ENCODE data around the gene AKAP1.

Gene AKAP1

DNA sequence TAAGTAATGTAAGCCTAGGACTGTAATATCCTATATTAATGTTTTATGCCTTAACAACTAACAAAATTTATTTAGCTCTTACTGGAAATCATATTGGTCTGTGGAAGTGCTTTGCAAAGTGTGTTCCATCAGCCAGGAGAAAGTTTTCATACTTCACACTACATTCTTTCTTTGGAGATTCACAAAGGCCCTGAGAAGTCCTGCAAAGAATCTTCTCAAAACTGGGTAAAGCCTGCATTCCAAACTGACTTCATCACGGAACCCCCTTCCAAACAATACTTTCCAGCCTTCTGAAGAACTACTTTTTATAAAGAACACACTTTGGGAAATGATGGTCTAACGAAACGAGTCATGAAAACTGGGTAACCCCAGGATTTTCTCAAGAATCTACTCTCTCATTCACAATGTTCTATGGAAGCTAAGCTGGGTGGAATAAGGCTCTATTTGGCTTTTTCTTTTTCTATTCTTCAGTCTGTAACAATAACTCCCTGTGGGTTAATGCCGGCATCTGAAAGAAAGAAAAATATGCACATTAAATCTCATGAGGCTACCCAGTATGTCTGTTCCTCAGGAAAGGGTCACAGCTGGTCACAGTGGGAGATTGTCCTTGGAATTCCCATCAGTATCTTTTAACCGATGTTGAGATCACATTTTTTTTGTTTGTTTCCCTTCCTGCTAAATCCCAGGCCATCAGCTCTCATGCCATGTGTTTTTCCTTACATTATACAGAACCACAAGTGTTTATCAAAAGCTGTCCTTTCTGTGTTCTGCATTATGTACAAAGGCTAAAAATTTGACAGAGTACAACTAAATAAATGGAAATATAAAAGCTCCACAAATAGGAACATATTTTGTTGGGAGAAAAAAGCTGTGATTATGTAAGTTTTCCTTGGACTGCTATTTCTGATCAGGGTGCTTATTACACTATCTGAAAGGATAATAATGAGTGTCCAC, 12.8 kb upstream of the AKAP1 start:
- no peak for DNase-seq (ENCODE audit: low read depth, low spot score)
- H3K4me3 ChIP-seq (ENCODE audit: low read length) = no peak overlapping the region

DNA sequence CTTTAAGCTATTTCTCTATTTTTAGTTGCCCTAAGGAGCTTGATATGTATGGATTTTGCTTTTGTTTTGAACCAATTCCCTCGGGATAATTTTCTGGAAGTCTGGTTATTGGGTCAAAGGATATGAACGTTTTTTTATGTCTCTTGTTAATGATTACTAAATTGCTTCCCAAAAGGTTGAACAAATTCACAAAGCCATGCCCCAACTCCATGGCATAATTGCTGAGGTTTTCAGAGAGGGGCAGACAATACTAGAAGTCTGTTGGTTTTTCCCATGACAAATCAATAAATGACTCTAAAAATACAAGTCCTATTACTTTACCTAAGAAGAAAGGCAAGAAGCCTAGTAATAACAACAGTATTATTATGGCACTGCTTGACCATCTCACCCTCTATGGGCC, 11.4 kb upstream of the AKAP1 start:
- DNase-seq (ENCODE audit: low read depth, low spot score) = no peak
- H3K4me3 ChIP-seq (ENCODE audit: low read length) = no peak overlapping the region

DNA sequence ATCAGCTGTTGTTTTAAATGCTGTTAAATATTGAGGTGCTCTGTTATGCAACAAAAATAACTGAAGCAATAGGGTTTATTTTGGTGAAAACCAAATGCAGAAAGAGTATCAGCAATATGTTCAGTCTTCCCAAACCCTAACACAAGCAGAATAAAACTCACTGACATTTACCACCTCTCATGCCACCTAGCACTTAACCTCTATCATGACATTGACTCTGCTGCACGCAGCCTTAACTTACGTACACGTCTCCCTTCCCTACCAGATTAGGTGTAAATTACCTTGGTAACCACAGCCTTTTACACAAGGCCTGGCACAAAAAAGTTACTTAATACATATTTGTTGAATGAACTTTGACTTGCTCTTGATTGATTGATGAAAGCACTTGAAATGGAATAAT, 9.9 kb upstream of the AKAP1 start:
- no peak for DNase-seq (ENCODE audit: low read depth, low spot score)
- H3K4me3 ChIP-seq (ENCODE audit: low read length) = no peak overlapping the region

DNA sequence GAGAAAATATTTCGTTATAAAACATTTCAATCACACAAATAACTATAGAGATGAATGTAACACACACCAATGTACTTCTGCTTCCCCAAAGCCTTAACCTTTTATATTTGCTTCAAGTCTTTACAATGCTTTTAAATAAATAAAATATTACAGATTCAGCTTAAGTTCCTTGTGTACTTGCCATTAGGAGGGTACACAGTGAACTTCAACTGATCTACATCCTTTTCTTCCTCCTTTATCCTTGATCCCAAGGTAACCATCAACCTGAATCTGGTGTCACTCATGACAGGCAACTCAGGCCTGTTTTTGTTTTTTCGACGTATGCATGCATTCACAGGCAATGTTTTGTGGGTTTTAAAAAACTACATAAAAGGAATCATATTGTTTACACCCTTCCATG, 9.3 kb upstream of the AKAP1 start:
- H3K4me3 ChIP-seq (ENCODE audit: low read length) = no peak overlapping the region
- no peak for DNase-seq (ENCODE audit: low read depth, low spot score)

DNA sequence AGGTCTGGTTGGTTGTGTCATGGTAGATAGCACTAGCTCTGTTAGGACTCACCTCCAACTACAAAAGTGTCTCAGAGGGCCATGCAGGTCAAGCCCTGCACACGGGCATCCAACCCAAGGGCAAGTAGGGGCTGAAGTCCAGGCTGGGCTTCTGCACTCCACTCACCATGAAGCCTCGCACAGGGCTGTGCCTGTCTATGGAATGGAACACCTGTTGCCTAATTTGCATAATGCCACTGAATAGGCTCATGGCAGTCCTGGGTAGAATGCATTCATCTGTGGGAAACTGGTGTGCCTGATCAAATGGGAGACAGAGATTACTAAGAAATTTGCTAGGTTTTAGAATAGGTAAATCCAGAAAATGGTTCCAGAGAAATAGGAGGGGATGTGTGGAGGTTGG, 8.0 kb upstream of the AKAP1 start:
- DNase-seq (ENCODE audit: low read depth, low spot score) = no peak
- H3K4me3 ChIP-seq (ENCODE audit: low read length) = no peak overlapping the region

DNA sequence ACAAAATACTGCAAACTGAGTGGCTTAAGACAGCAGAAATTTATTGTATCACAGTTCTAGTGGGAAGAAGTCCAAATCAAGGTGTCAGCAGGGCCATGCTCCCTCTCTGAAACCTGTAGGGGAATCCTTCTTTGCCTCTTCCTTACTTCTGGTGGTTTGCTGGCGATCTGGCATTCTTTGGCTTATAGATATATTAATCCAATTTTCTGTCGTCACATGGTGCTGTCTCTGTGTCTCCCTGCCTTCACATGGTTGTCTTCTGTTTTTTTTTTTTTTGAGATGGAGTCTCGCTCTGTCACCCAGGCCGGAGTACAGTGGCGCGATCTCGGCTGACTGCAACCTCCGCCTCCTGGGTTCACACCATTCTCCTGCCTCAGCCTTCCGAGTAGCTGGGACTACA, 6.8 kb upstream of the AKAP1 start:
- DNase-seq (ENCODE audit: low read depth, low spot score) = no peak
- H3K4me3 ChIP-seq (ENCODE audit: low read length) = no peak overlapping the region

DNA sequence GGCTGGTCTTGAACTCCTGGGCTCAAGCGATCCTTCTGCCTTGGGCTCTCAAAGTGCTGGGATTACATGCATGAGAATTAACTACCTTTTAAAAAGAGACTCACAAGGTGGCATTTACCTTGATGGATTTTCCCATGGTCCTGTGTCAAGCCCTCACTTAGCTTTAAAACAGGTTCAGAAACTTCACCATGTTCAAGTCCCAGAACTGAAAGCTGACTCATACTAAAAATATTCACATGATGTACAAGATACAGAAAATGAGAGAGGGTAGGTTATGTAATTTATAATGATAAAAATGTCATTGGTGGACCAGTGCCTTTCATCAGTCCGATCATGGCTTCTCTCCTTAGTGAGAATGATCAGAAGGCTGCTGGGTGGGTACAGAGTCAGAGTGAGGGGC, 4.3 kb upstream of the AKAP1 start:
- no peak for DNase-seq (ENCODE audit: low read depth, low spot score)
- no peak overlapping the region for H3K4me3 ChIP-seq (ENCODE audit: low read length)

DNA sequence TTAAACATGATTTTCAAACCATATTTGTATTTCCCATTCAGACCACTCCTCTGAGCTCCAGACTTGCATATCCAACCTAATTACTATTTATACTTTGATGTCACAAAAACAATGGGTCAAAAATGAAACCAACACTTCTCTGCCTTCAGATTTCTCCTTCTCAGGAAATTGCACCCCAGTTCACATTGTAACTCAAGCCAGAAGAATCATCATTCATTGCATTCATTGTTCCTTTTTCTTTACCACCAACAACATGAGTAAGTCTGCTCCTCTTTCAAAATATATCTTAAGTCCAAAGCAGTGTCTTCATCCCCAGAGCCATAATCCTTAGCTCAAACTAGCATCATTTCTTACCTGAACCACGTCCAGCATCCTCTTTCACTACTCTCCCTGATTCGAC, 2.6 kb upstream of the AKAP1 start:
- no peak overlapping the region for H3K4me3 ChIP-seq (ENCODE audit: low read length)
- no peak for DNase-seq (ENCODE audit: low read depth, low spot score)

DNA sequence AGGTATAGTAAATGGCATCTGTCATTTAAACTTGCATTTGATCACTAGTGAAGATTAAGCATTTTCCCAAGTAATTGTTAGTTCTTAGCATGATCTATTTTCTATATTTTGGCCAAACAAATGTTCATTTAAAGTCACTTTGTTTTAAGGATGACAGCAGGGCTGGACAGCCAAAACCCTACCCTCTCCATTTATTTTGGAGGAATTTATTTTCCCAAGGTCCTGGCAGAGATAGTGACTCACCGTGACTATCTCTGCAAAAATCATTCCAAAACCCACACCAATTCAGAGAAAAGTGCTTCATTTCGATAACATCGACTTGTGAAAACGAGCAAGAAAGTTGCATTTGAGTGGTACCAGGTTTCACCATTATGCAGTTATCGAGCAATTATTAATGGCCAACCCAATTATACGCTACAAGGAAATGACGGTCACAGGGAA, 665 bp upstream of the AKAP1 start:
- no peak for DNase-seq (ENCODE audit: low read depth, low spot score)

DNA sequence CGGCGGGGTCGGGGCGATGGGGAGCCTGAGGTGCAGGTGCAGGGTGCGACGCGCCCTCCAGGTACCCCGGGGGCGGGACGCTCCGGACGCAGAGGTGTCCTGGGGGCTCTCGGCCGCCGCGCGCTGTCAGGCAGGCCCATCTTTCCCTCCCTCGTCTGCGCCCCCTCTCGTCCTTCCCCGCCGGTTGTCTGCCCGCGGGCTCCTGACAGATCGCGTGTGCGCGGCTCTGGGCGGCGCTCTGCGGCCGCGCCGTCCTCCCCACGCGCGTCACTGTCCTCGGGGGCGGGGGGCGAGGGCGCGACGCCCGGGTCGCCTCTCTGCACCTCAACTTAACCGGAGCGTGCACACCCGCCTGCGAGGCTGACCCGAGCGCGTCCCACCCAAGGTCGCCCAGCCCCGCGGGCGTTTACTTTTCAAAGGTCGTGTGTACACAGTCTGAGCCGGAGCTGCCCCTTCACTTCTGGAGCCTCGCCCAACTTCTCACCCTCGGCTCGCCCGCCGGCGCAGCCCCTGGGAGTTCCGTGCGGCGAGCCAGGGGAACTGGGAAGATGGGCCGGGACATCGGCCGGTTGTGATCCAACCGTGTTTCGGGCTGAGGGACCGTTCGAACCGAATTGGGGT, 512 bp downstream of the AKAP1 start:
- H3K4me3 ChIP-seq (ENCODE audit: low read length) = peak overlapping the region; percentile 83
- peak; percentile 28 for DNase-seq (ENCODE audit: low read depth, low spot score)

More for the DNA sequence above, 665 bp upstream of the AKAP1 start:
- H3K4me3 ChIP-seq (ENCODE audit: low read length) = peak overlapping the region; percentile 96

DNA sequence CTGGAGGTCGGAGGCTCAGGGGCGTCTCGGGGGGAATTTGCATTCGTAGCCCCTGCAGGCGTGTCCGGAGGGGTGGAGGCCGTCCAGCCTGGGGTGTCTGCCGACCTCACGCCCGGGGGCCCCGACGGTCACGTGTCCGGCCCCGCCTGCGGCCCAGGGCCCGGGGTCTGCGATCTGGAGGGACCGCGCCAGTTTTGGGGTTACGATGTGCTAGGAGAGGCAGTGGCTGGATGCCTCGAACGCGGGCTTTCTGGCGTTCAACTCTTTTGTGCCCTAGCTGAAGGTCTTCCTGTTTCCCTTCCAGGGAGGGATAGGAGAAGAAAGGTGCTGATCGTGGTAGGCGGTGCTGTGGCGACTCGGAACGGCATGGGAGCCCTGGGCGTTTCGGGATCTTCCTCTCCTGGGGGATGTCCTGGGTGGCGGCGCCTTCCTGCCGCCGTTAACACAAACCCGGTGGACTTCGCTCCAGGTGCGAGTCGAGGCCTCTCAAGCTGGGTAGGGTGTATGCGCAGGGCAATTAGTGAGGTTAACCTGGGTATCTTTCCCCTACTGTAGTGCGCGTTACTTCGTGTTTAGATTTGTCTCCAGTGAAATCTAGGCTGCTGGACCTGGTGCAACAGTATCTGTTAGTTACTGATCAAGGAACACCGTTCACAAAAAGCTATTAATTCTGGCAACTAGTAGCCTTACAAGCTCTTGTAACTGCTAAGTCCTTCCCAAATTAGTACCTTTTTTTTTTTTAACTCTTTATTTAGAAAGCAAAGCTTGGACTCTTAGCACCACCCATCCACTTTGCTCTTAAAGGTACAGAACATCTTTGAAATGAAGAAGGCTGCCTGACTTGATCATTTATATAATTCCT, 1.3 kb downstream of the AKAP1 start:
- peak overlapping the region; percentile 83 for H3K4me3 ChIP-seq (ENCODE audit: low read length)
- DNase-seq (ENCODE audit: low read depth, low spot score) = peak; percentile 20

DNA sequence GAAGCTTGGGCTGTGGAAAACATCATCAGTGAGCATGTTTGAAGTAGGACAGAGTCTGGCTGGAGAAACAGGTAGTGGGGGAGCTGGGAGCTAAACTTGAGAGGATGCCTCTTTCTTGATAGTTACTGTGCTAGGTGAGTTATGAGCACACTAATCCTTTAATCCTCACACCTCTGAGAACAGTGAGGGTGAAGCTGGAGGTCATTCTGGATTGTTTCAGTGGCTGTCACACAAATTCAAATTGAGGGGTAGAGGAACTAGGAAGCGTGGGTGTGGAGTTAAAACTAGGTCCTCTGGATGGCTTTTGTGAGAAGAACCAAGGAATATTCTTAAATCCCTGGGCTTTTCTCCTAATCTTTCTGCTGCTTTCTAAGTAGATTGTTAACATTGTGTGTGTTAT, 3.3 kb downstream of the AKAP1 start:
- no peak for DNase-seq (ENCODE audit: low read depth, low spot score)
- H3K4me3 ChIP-seq (ENCODE audit: low read length) = no peak overlapping the region

DNA sequence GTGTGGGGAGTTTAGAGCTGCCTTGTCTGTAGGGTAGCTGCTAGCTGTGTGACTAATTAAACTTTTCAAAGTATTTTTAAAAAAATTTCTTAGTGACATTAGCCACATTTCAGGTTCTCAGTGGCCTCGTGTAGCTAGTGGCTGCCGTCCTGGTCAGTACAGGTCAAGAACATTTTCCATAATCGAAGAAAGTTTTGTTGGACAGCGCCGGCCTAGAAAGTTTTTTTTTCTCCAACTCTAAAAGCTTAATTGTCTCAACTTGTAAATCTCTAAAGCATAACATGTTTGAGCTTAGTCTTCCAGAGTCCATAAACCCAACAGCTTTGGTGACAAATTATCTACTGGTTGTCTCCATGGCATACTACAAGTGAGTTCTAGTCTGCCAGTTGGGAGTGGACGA, 4.3 kb downstream of the AKAP1 start:
- DNase-seq (ENCODE audit: low read depth, low spot score) = no peak
- no peak overlapping the region for H3K4me3 ChIP-seq (ENCODE audit: low read length)

DNA sequence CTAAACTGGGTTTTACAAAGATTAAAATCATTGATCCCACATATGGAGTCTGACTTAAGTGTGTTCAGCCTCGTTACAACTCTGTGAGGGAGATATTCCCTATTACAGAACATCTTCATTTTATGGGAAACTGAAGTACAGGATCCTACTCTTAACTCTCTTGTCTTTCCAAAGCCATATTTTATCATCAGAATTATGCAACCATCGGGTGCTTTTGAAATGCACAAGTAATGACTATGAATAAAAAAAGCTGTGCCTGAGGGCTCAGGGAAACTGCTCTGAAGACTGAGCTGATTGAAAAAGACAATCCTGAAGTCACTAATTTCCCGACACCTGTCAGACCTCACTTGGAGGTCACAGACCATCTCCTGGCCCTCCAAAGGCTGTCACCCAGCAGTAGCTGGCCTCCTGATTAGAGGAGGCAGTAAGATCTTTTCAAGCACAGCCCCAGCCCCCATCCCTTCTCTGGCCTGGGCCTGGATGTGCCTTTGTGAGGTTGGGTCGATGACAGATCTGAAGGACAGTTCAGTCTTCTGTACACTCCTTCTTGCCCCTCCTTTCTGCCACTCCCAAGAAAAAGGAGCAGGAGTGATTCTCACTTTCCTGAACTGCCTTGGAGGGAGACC, 5.6 kb downstream of the AKAP1 start:
- H3K4me3 ChIP-seq (ENCODE audit: low read length) = no peak overlapping the region
- no peak for DNase-seq (ENCODE audit: low read depth, low spot score)

DNA sequence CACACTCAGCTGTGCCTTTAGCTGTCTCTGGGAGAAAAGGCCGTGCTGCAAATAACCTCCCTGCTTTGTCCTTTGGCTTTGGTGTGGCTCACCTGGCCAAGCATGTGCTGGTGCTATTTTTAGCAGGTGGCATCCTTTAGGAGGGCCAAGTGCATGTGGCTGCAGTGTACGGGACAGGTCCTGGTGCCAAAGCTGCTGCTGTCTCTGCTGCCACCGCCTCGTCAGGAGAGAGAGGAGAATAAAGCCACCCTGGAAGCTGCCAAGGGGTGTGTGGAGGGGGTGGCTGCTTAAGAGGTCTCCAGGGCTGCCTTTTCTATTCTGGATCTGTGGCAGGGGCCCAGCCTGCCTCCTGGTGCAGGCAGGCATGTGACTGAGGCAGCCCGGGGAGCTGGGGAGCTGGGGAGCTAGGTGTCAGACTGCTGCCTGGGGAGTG, 6.2 kb downstream of the AKAP1 start:
- H3K4me3 ChIP-seq (ENCODE audit: low read length) = no peak overlapping the region
- no peak for DNase-seq (ENCODE audit: low read depth, low spot score)

DNA sequence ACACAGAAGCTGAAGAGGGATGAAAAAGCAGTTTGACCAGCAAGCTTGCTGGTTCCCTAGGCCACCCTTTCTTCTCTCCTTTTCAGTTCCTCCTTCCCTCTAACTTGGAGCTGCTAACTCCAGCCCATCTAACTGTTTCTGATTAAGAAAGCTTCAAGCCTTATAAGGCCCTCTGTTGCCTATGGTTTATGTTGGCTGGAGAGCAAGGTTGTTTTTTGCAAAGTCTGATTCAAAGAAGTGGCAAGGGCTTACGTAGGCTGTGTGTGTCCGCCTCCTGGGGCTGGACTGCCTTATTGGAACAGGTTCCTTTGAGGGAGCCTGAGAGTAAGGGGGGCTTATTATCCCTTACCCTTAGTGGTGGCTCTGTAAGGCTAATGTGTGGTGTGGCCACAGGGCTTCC, 7.1 kb downstream of the AKAP1 start:
- H3K4me3 ChIP-seq (ENCODE audit: low read length) = no peak overlapping the region
- no peak for DNase-seq (ENCODE audit: low read depth, low spot score)

DNA sequence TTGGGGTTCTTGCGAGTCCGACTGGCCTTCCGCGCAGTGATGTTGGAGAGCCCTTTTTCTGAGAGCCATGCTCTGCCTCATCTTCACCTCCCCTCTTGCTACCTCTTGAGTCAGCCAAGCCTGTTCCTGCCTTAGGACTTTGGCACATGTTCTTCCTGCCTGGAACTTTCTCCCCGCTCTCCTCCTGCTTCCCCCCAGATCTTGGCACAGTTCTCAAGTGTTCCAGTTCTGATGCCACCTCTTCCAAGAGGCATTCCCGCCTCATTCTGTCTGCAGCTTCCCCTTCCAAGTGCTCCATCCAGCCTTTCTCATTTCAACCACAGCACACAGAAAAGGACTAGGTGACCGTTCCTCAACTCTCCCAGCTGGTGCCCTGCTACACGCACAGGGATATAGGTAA, 7.7 kb downstream of the AKAP1 start:
- no peak for DNase-seq (ENCODE audit: low read depth, low spot score)
- no peak overlapping the region for H3K4me3 ChIP-seq (ENCODE audit: low read length)

DNA sequence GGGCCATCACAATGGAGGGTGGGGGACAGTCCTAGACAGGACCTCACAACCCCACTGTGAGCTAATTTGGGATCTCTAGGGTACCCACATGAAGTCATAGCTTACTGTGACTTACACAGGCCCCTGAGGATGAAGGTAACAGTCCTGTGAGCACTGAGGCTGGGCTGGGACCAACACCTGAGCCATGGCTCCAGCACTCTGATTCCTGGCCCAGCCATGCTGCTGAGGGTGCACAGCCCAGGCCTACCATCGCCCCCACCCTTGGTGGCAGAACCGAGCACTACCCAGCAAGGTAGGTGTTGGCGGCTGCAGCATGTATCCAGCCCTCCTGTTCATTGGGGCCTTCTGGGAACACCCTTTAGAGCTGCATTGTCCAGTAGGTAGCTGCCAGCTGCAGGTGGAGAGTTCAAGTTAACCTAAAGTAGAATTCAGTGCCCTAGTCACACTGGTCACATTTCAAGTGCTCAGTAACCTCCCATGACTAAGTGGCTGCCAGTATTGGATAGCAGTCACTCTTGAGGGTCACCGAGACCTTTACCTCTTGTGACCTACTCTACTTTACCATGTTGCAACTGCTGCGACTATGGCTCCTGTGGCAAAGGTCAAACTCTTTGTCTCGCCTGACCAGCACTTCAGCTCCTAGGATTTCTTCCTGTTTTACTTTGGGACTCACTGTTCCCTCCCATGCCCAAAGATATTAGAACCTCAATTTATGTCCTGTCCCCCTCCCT, 11.6 kb downstream of the AKAP1 start:
- DNase-seq (ENCODE audit: low read depth, low spot score) = no peak

More for the DNA sequence above, 11.6 kb downstream of the AKAP1 start:
- no peak overlapping the region for H3K4me3 ChIP-seq (ENCODE audit: low read length)
